Prostate gland (tissue), 2 donors: ENCODE measurements around the gene JAKMIP2.

Experiments used
- POLR2A ChIP-seq: fragments of 450-650 bp; IDR thresholded peaks from one replicate; pipeline ENCODE4 v1.6.1; 2016; ENCODE audit warnings: antibody characterized with exemption, mild to moderate bottlenecking
- POLR2AphosphoS5 ChIP-seq: sonication (generic); formaldehyde crosslinking; IDR thresholded peaks from one replicate; pipeline ENCODE4 v1.6.1; 2017; ENCODE audit warnings: antibody characterized with exemption
- TF ChIP-seq, protein P1 (sequence below), 4 experiments: fragments of 200-600 bp in 2 of 4; fragments of 450-650 bp in 2 of 4; sonication (generic) in 2 of 4; IDR thresholded peaks; 1 replicate in 3 of 4; 2 replicates in 1 of 4; pipeline ENCODE4 v1.5.1; 2016 to 2019; ENCODE audit warnings: antibody characterized with exemption in 4 of 4, mild to moderate bottlenecking in 2 of 4, moderate library complexity in 2 of 4

DNA sequence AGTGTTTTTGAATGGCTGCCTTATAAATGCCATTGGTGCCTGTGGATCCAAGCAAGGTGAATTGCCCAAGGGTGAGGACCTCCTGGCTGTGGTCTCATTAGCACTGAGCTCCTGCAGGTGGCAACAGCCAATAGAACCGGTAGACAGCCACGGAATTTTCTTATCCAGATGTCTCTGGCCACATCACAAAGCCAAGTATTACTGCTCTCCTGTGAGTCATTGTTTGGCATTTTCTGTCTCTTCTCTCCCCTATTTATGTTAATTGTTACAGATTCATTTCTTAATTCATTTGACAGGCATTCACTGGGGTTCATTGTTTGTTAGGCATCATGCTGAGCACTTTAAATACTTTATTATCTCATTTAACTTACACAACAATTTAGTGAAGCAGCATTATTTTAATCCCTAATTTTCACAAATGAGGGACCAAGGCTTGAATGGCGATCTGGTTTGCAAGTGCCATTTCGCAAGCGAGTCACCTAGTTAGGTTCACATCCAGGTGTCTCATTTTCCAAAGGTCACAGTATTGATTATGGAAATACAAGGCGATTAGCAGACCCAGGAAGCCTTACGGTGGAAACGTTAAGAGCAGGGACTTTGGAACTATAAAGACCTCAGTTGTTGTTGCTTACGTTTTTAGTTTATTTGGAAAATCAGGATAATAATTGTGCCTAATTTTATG, 214.5 kb downstream of the JAKMIP2 start:
- TF ChIP-seq, protein P1, sequence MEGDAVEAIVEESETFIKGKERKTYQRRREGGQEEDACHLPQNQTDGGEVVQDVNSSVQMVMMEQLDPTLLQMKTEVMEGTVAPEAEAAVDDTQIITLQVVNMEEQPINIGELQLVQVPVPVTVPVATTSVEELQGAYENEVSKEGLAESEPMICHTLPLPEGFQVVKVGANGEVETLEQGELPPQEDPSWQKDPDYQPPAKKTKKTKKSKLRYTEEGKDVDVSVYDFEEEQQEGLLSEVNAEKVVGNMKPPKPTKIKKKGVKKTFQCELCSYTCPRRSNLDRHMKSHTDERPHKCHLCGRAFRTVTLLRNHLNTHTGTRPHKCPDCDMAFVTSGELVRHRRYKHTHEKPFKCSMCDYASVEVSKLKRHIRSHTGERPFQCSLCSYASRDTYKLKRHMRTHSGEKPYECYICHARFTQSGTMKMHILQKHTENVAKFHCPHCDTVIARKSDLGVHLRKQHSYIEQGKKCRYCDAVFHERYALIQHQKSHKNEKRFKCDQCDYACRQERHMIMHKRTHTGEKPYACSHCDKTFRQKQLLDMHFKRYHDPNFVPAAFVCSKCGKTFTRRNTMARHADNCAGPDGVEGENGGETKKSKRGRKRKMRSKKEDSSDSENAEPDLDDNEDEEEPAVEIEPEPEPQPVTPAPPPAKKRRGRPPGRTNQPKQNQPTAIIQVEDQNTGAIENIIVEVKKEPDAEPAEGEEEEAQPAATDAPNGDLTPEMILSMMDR (IDR thresholded peaks at IDR 0.05): no peak
- no peak for TF ChIP-seq POLR2AphosphoS5
- no peak for TF ChIP-seq POLR2A
